ENCODE measurements around the gene SGCG. TPM values are rescaled to one million over a fixed set of nuclear protein-coding genes. Genes with fewer than 3 reads are reported as not detected.

SGCG gene
- total RNA-seq, 1 experiment from 2014 or later, result 0.15 TPM

GRCh38 chr13:23330356-23330755 lies 149.6 kb downstream of the SGCG start:
- Histone ChIP-seq H3K4me3 (replicated peaks in 1 of 2; ENCODE audit: low read depth in 1 of 2, low read length in 2 of 2) (no peak overlapping the region), H3K9ac (ENCODE audit: low read length) (no peak overlapping the region), H3K9me3 (ENCODE audit: control insufficient read depth in 1 of 2, insufficient read depth in 1 of 2, low read depth in 1 of 2, low read length in 2 of 2) (no peaks in the 10 kb centered on the region), H4K20me1 (ENCODE audit: insufficient read depth) (no peaks in the 10 kb centered on the region), H2AFZ (ENCODE audit: low read depth, low read length, poor library complexity, severe bottlenecking) (no peak overlapping the region), H3K9me2 (ENCODE audit: insufficient read depth) (no peaks in the 10 kb centered on the region), H3K4me1 (ENCODE audit: control insufficient read depth in 1 of 2, insufficient read depth in 2 of 2, low read length in 2 of 2) (no peaks in the 10 kb centered on the region), H3K27ac (ENCODE audit: low read depth, low read length) (no peak overlapping the region), H3K36me3 (ENCODE audit: control insufficient read depth in 1 of 2, insufficient read depth in 2 of 2, low read length in 2 of 2) (no peaks in the 10 kb centered on the region; a peak in 1 of 4 replicates), H3K79me2 (ENCODE audit: insufficient read depth, low read length) (no peaks in the 10 kb centered on the region), H3K27me3 (ENCODE audit: insufficient read depth, low read length) (no peaks in the 10 kb centered on the region), H3K4me2 (ENCODE audit: low read length) (no peak overlapping the region)
- DNase-seq (ENCODE audit: low read depth, low spot score) (no peak), ATAC-seq (no peak)
- TF ChIP-seq ELF1 (IDR thresholded peaks at IDR 0.05; ENCODE audit: borderline replicate concordance, low read depth), result no peak
- no peak for TF ChIP-seq CTCF (IDR thresholded peaks at IDR 0.05 in 2 of 3, conservative IDR thresholded peaks at IDR 0.05 in 1 of 3; ENCODE audit: borderline replicate concordance in 1 of 3, insufficient read depth in 1 of 3, low read depth in 2 of 3, low read length in 2 of 3)
- no peak for TF ChIP-seq YY1 (IDR thresholded peaks at IDR 0.05; ENCODE audit: extremely low read depth, insufficient replicate concordance, low read depth, low read length)
- TF ChIP-seq FOSL1 (IDR thresholded peaks at IDR 0.05; ENCODE audit: low read depth), result no peak
- no peak for TF ChIP-seq EZH2 (IDR thresholded peaks at IDR 0.05)
- TF ChIP-seq SP1 (IDR thresholded peaks at IDR 0.05; ENCODE audit: low read depth), result no peak
- no peak for TF ChIP-seq TCF7L2 (IDR thresholded peaks at IDR 0.05; ENCODE audit: borderline replicate concordance, extremely low read depth, insufficient read depth, insufficient read length)
- no peak for TF ChIP-seq CEBPB (IDR thresholded peaks at IDR 0.05; ENCODE audit: low read depth)
- TF ChIP-seq ZFX (IDR thresholded peaks at IDR 0.05), result no peak
- TF ChIP-seq SRF (IDR thresholded peaks at IDR 0.05; ENCODE audit: low read depth), result no peak
- TF ChIP-seq ZNF274 (IDR thresholded peaks at IDR 0.05; ENCODE audit: low read depth, low read length), result no peak
- no peak for TF ChIP-seq EZH2phosphoT487 (IDR thresholded peaks at IDR 0.05; ENCODE audit: borderline replicate concordance)
- TF ChIP-seq CBX3 (IDR thresholded peaks at IDR 0.05; ENCODE audit: low read depth), result no peak
- TF ChIP-seq POLR2A (IDR thresholded peaks at IDR 0.05; ENCODE audit: borderline replicate concordance, extremely low read depth, insufficient read depth, insufficient read length), result no peak
- TF ChIP-seq ATF3 (IDR thresholded peaks at IDR 0.05), result no peak
- no peak for TF ChIP-seq REST (IDR thresholded peaks at IDR 0.05; ENCODE audit: low read depth)
- TF ChIP-seq SIN3A (IDR thresholded peaks at IDR 0.05; ENCODE audit: low read depth), result no peak
- CTCF ChIA-PET, result no interaction called here
- RAD21 ChIA-PET (ENCODE audit: low non-redundant PET in 1 of 2, low total read pairs in 2 of 2, uncharacterized antibody in 2 of 2, unreplicated experiment in 2 of 2), result no interaction called here
- POLR2A ChIA-PET, result no interaction called here
- BruUV-seq (replicated peaks), result no TSS peak
- intact Hi-C loops (cut with micrococcal nuclease), result no loop called here

Measured in HCT116 (cell line).